Activated CD4-positive, alpha-beta T cell treated with anti-CD3 and anti-CD28 coated beads, Interleukin-2, amount 50 U/mL, for 16 hours (primary cell): ENCODE data around the gene B4GALT3.
"Not testable (repeated sequence)": the region's sequence is repeated elsewhere in the genome, so short reads cannot be mapped to it uniquely, and the experiment has no call there.

ENCODE experiments used
- DNase-seq: peaks from one replicate; pipeline ENCODE4 v3.0.0-alpha.2; 2020

Gene B4GALT3

GRCh38 chr1:161177112-161177935, at the start of gene B4GALT3:
Gene B4GALT3, minus strand, starts transcription at chr1:161177507. Its CDS starts 1,447 bp downstream, at chr1:161176060.
- peak; percentile 94 for DNase-seq

DNA sequence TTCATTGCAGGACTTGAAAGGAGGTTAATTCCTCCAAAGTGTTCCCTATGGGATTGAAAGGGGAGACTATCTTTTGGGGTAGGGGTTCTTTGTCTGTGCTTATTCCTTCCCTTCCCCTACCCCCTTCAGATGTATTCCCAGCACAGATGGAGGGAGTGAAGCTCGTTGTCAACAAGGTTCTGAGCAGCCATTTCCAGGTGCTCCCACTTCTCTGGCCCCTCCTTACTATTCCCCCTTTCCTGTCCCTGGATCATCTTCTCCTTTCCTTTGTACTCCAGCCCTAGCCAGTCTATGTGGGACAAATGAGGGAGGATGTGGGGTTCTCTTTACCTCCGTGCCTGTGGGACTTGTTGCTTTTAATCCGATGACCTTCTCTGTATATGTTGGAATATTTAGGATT, 49.5 kb upstream of the B4GALT3 start:
- no peak for DNase-seq

DNA sequence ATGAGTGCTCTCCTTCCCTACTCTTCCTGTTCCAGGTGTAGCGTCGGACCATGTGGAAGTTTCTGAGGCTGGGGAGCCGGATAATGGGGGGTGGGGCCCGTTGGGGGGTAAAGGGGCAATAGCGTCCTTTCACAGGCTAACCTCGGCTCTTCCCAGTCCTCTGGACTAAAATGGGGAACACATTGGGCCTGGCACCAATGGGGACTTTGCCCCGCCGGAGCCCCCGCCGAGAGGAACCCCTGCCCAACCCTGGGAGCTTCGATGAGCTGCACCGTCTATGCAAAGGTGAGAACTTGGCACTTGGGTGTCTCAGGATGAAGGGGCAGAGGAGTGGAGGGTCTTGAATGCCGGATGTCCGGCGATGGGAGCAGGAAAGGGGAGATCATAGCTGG, 49.0 kb upstream of the B4GALT3 start:
- no peak for DNase-seq

DNA sequence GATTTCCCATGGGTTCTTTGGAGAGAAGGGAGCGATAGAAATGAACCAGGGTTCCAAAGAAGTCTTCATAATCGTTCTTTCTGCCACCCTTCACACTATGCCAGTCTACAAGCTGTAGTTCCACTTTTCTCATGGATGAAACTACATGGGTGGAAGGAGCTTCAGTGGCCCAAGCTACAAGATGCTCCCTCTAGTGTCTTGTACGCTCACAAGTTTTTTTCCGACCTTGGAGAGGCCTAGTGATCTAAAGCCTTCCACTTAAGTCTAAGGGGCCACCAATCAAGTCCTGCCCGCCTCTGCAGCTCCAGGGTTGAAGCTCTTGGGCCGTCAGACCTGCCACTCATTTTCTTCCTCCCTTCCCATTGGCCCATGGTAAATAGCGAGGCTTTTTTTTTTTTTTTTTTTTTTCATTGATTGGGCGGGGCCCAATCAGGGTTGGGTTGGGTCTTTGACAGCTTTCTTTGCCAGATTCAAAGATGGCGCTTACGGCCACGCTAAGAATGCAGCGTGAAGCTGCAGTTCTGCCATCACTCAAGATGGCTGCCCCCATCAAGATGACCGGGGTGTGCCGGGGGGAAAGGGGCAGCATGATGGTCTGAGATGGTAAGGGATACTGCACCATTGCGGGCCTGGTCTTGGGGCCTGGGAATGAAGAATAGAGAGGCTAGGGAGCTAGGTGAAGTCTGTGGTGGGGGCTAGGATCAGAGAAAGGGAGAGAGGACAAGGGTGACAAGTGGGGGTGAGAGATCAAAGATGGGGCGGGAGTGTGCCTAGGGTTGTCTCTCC, 48.4 kb upstream of the B4GALT3 start, which contains the start of gene TOMM40L:
Gene TOMM40L (plus strand): TSS at position 527 of the 786 bp plus-strand sequence. CDS start 430 bp downstream, outside the sequence.
- DNase-seq, result peak; percentile 97

- DNase-seq, result no peak
Observed at GRCh38 chr1:161225178-161225533, 47.8 kb upstream of the B4GALT3 start.

- DNase-seq, result not testable (repeated sequence)
Observed at GRCh38 chr1:161224695-161225087, 47.4 kb upstream of the B4GALT3 start.

- no peak for DNase-seq
Observed at GRCh38 chr1:161223805-161224694, 46.7 kb upstream of the B4GALT3 start.

GRCh38 chr1:161222175-161223019, 45.1 kb upstream of the B4GALT3 start:
- no peak for DNase-seq

DNA sequence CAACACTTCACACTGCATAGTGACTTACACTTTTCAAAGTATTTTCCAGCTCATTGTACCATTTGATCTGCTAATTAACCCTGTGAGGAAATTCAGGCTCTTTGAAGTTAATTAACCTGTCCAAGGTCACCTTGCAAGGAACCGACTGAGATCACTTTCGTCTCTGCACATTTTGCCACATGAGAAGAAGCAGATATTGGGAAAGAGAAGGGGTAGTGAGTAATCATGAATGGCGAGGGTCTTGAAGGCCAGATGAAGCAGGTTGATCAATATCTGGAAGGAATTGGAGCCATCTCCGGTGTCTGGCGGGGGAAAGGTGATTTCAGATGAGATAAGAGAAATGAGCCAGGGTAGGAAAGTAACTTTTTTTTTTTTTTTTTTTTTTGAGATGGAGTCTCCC, 42.7 kb upstream of the B4GALT3 start:
- DNase-seq, result no peak

GRCh38 chr1:161219078-161219892, 42.0 kb upstream of the B4GALT3 start:
- no peak for DNase-seq

DNA sequence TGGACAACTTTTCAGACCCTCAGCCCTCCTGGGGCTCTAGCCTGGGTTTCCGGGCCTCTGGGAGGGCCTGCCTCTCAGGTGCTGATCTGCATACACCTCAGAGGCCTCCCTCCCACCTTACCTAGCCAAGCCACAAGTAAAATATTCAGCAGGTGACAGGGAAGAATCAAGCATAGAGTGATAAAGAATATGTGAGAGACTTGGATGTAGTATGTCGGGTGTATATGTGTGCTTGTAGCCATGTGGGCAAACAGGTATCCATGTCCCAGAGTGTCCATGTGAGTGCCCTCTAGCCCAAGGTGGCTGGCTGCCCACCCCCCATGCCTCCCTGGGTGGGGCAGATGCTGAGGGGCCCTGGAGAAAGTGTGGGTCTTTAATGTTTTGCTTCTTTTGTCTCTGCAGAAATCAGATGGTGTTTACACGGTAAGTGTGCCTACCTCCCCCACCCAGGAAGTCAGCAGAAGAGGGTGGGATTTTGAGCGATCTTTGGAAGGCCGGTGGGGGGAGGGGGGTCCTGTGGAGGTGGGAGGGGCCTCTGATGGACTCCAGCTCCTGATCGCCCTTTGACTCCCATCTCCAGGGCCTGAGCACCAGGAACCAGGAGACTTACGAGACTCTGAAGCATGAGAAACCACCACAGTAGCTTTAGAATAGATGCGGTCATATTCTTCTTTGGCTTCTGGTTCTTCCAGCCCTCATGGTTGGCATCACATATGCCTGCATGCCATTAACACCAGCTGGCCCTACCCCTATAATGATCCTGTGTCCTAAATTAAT, 41.2 kb upstream of the B4GALT3 start:
- no peak for DNase-seq

DNA sequence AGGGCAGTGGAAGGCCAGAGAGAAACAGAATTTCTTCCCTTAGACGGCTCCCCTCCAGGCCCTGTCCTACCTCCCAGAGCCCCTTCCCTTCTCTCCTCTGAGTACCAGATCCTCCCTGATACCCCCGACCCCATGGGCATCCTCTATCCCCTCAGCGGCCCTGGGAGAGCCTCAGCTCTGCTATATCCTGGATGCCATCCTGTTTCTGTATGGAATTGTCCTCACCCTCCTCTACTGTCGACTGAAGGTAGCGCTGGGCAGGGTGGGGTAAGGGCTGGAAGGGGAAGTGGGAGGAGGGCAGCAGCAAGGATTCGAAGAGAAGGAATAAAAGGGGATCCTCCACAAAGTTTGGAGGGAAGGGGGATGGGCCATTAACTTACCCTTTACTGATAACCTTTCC, 40.5 kb upstream of the B4GALT3 start:
- no peak for DNase-seq

DNA sequence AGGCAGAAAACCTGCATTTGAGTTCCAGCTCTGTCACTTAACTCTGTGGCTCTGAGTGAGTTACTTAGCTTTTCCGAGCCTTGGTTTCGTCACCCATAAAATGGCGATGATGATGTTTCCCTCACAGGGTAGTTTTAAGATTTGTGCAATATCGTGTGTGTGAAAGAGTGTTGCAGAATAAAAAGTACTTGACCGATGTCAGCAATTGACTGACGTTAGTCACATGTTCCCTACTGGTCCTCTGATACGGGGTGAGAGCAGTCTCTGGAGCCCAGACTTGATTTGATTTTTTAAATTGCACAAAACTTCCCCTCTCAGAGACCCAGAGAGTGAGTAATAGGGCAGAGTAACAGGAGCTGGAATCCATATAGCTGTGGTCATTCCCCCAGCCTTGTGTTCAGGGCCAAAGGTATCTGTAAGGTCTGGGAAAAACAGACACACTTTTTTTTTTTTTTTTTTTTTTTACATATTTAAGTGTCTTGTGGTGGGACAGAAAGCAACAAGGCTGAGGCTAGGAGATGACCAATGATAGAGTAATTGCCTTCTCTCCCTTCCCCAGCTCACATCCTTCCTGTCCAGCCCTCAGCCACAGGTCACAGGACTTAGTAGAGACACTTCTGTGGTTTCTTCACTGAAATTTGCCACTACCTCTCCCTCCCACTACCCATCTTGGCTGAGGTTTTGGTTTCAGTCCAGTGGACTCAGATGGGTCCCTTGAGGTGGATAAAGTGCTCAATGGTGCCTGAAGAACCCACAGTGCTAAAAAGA, 39.8 kb upstream of the B4GALT3 start:
- no peak for DNase-seq

GRCh38 chr1:161215076-161215475, 37.8 kb upstream of the B4GALT3 start, which contains the start of gene FCER1G:
Gene FCER1G, plus strand, starts transcription at chr1:161215295. Its CDS starts 27 bp downstream, at chr1:161215322.
- no peak for DNase-seq

DNA sequence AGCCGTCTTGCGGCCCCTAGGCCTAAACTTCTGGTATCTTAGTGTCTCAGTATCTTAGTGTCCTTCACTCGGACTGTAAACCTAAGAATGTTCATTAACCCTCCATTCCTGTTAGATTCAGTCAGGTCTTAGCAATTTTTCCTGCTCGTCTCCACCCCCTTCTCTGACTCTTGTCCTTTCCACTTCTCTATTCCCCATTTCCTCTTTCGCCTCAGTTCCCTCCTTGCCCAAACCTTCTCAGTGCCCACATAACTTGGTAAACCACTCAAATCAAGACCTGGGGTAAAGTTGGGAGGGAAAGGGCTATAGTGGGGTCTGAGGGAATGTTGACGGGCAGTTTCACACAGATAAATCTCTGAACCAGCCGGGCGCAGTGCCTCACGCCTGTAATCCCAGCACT, 37.1 kb upstream of the B4GALT3 start:
- no peak for DNase-seq

DNA sequence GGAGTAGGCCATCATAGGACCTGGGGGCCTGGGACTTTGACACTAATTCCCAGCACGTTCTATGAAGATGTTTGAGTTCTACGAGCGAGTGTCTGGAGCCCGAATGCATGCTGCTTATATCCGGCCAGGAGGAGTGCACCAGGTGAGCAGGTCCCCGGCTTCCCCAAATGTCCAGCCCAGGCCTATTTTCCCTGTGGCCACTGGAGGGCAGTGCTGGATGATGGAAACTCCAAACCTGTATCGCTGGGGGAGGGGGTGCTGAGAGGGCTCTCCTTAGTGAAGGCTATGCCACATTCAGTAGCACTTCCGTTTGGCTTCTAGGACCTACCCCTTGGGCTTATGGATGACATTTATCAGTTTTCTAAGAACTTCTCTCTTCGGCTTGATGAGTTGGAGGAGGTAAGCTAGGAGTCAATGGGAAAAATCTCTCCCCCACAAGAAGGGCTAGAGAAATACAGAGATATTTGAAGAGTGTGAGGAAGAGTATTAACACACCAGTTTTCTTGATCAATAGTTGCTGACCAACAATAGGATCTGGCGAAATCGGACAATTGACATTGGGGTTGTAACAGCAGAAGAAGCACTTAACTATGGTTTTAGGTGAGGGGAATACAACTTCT, 32.6 kb upstream of the B4GALT3 start:
- peak; percentile 74 for DNase-seq

DNA sequence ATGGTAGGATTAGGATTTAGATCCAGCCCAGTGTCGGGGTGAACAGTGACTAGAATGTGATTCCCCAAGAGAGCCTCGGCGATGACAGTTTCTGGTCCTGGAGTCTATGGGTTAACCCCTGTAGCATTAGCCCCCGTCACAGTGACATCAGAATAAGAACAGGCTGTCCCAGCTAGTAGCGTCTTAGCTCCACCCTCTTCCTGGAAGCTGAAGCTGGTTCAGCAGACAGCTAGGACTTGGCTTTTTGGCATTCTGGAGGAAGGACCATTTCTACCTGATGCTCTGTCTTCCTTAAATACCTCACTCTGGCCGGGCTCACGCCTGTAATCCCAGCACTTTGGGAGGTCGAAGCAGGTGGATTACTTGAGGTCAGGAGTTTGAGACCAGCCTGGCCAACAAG, 29.9 kb upstream of the B4GALT3 start:
- no peak for DNase-seq

DNA sequence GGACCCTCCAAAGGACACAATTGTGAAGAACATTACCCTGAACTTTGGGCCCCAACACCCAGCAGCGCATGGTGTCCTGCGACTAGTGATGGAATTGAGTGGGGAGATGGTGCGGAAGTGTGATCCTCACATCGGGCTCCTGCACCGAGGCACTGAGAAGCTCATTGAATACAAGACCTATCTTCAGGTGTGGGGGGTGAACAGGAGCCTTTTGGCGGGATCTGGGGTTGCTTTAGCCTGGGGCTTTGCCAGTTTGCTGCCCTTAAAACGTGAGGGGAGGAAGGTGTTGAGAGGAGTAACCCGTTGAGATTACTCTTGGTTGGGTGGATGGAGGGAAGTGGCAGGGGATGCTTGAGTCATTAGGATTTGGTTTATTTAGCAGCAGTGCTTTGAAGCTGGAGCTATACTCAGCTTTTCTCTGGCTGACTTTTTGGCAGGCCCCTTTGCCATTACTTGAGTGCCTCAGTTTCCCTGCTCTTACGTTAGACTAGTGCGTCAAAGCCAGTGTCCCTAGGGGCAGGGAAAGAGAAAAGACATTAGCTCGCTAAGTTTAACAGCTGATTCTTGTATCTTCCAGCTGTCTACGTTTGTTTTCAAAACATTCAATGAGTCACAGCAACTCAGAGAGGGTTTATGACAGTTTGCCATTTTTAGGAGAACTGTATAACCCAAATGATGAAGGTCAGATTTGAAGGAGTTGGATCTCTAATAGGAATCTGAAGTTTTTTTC, 29.3 kb upstream of the B4GALT3 start:
- no peak for DNase-seq
